ENCODE data around the gene HRH2.

Gene HRH2

GRCh38 chr5:175748650-175749049, 90.8 kb downstream of the HRH2 start:
- no peak for TF ChIP-seq CTCF (conservative IDR thresholded peaks at IDR 0.05; ENCODE audit: low read depth, low read length)
- H3K79me2 ChIP-seq (ENCODE audit: insufficient read depth, low read depth) = no peaks in the 10 kb centered on the region
- no peaks in the 10 kb centered on the region for H4K20me1 ChIP-seq (ENCODE audit: insufficient read depth)
- H3K27ac ChIP-seq = no peak overlapping the region
- no peak overlapping the region for H2AFZ ChIP-seq (ENCODE audit: low read depth)
- no peak overlapping the region for H3K9ac ChIP-seq
- H3K4me2 ChIP-seq = no peak overlapping the region
- H3K36me3 ChIP-seq (ENCODE audit: insufficient read depth) = no peaks in the 10 kb centered on the region
- H3K4me1 ChIP-seq (ENCODE audit: low read depth, poor library complexity, severe bottlenecking) = no peaks in the 10 kb centered on the region
- H3K4me3 ChIP-seq (IDR thresholded peaks at IDR 0.05; ENCODE audit: insufficient read depth, low read depth, low read length) = no peak overlapping the region
- H3K27me3 ChIP-seq (ENCODE audit: insufficient read depth, low read depth) = no peaks in the 10 kb centered on the region

GRCh38 chr5:175749591-175749990, 91.7 kb downstream of the HRH2 start:
- Histone ChIP-seq H3K27ac (no peak overlapping the region), H3K9ac (no peak overlapping the region), H3K4me2 (no peak overlapping the region)

GRCh38 chr5:175750511-175750931, 92.7 kb downstream of the HRH2 start:
- no peak overlapping the region for H3K4me3 ChIP-seq (IDR thresholded peaks at IDR 0.05; ENCODE audit: insufficient read depth, low read depth, low read length)
- H3K27ac ChIP-seq = no peak overlapping the region
- H3K79me2 ChIP-seq (ENCODE audit: insufficient read depth, low read depth) = no peaks in the 10 kb centered on the region
- no peaks in the 10 kb centered on the region for H3K27me3 ChIP-seq (ENCODE audit: insufficient read depth, low read depth)
- H3K9ac ChIP-seq = no peak overlapping the region
- no peak overlapping the region for H2AFZ ChIP-seq (ENCODE audit: low read depth)
- no peak for TF ChIP-seq CTCF (conservative IDR thresholded peaks at IDR 0.05; ENCODE audit: low read depth, low read length)
- no peak overlapping the region for H3K4me2 ChIP-seq
- no peaks in the 10 kb centered on the region for H3K36me3 ChIP-seq (ENCODE audit: insufficient read depth)
- no peaks in the 10 kb centered on the region for H3K4me1 ChIP-seq (ENCODE audit: low read depth, poor library complexity, severe bottlenecking)
- H4K20me1 ChIP-seq (ENCODE audit: insufficient read depth) = no peaks in the 10 kb centered on the region

More at GRCh38 chr5:175749591-175749990, 91.7 kb downstream of the HRH2 start:
- Histone ChIP-seq H4K20me1 (ENCODE audit: insufficient read depth) (no peaks in the 10 kb centered on the region), H3K36me3 (ENCODE audit: insufficient read depth) (no peaks in the 10 kb centered on the region), H3K4me3 (IDR thresholded peaks at IDR 0.05; ENCODE audit: insufficient read depth, low read depth, low read length) (no peak overlapping the region), H3K79me2 (ENCODE audit: insufficient read depth, low read depth) (no peaks in the 10 kb centered on the region), H2AFZ (ENCODE audit: low read depth) (no peak overlapping the region), H3K4me1 (ENCODE audit: low read depth, poor library complexity, severe bottlenecking) (no peaks in the 10 kb centered on the region), H3K27me3 (ENCODE audit: insufficient read depth, low read depth) (no peaks in the 10 kb centered on the region)
- TF ChIP-seq CTCF (conservative IDR thresholded peaks at IDR 0.05; ENCODE audit: low read depth, low read length) = no peak

- no peak overlapping the region for H3K9ac ChIP-seq
- H3K4me3 ChIP-seq (IDR thresholded peaks at IDR 0.05; ENCODE audit: insufficient read depth, low read depth, low read length) = no peak overlapping the region
- H3K4me2 ChIP-seq = no peak overlapping the region
- TF ChIP-seq CTCF (conservative IDR thresholded peaks at IDR 0.05; ENCODE audit: low read depth, low read length) = no peak
- H4K20me1 ChIP-seq (ENCODE audit: insufficient read depth) = no peaks in the 10 kb centered on the region
- H3K27me3 ChIP-seq (ENCODE audit: insufficient read depth, low read depth) = no peaks in the 10 kb centered on the region
- no peaks in the 10 kb centered on the region for H3K79me2 ChIP-seq (ENCODE audit: insufficient read depth, low read depth)
- H3K36me3 ChIP-seq (ENCODE audit: insufficient read depth) = no peaks in the 10 kb centered on the region
- no peaks in the 10 kb centered on the region for H3K4me1 ChIP-seq (ENCODE audit: low read depth, poor library complexity, severe bottlenecking)
- H3K27ac ChIP-seq = no peak overlapping the region
- H2AFZ ChIP-seq (ENCODE audit: low read depth) = no peak overlapping the region
Observed at GRCh38 chr5:175751369-175751768, 93.5 kb downstream of the HRH2 start.
